TTC549 (cell line): ENCODE measurements around the gene RBMS1.
"Not testable (repeated sequence)": the region's sequence is repeated elsewhere in the genome, so short reads cannot be mapped to it uniquely, and the experiment has no call there.

ENCODE experiments used
- FAIRE-seq: peaks from 2 replicates; lab custom pipeline; 2012; peaks lifted over from hg19 to GRCh38; lab: Jason Lieb, UNC

RBMS1 gene

DNA sequence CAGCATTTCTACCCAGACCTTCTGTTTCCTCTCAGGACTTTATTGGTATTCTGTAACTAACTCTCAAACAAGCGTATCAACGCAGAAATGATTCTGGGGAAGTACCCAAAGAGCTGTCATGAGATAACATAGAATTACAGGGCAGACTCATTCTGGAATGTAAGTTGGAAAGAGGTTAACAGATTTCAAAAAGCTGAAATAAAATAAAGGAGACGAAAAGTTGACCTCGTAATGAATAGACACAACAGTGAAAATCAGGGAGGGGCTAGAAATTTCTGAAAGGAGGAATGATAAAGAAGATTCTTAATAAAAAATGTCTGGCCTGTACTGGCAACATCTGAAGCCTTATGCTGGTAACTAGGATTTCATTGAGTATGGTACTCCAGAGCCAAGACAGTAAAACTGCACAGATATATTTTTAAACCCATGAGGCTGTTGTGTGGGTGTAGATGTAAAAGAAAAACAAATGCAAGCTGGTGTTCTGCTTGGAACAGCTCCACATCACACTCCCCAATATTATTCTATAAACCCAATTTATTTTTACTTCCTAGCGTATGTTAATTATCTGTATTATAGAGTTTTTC lies 23.9 kb downstream of the RBMS1 start:
- no peak for FAIRE-seq

GRCh38 chr2:160469164-160469563 lies 24.4 kb downstream of the RBMS1 start:
- FAIRE-seq = no peak

DNA sequence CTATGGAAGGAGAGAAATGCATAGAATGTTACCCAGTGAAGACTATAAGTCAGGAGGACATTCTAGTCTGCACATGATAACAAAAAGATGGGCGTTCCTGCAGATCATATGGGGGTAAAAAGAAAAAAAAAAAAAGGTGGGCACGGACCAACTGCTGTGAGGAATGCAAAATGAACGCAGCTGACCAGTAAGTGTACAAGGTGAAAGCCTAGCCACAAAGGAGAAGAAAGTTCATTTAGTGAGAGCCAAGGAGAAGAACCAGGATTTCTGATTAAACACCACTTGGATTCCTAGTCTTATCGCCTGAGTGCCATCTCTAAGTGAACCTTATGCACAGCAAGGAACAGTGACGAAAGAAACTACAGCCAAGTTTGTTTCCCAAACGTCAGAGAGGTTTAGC lies 26.5 kb downstream of the RBMS1 start:
- no peak for FAIRE-seq

GRCh38 chr2:160465406-160465805 lies 28.2 kb downstream of the RBMS1 start:
- no peak for FAIRE-seq

GRCh38 chr2:160465002-160465401 lies 28.6 kb downstream of the RBMS1 start:
- FAIRE-seq = no peak

GRCh38 chr2:160464017-160464416 lies 29.6 kb downstream of the RBMS1 start:
- FAIRE-seq = no peak

GRCh38 chr2:160463245-160463644 lies 30.4 kb downstream of the RBMS1 start:
- no peak for FAIRE-seq

- no peak for FAIRE-seq
Measured at GRCh38 chr2:160460333-160460731, 33.3 kb downstream of the RBMS1 start.

DNA sequence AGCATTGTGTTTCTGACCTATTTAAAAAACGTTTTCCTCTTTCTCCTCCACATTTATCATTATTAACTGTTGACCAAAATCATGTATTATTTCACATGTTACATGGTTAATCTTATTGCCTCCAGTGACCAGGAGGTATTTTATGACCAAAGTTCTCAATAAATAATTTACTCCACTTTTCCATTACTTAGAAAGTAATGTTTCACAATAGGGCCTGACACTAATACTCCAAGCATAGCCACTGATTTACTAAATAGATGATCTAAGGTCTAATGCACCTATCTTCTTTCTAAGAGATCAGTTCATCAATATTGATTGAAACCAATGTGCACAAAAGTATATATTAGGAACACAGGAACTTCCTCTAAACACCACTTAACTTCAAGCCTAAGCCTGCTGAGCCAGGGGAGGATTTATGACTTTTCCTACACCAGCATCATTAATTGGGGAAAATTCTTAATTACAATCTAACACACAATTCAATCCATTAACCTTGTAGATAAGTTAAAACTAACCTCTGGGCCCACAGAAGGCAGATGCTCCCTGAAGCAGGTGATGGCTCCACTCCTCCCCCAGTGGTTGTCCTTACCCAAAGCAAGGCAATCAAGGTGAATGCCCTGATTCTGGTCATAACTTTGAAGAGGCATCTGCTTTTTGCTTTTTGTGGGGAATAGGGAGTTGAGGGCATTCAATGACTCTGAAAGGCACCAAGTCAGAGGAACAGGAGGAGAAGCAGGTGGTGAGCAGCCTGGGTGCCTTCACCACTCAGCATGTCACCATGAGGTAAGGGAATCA lies 33.9 kb downstream of the RBMS1 start:
- FAIRE-seq = no peak

- no peak for FAIRE-seq
Measured at GRCh38 chr2:160458718-160459453, 34.7 kb downstream of the RBMS1 start.

- FAIRE-seq = no peak
Measured at GRCh38 chr2:160457588-160457987, 36.0 kb downstream of the RBMS1 start.

GRCh38 chr2:160454070-160454797 lies 39.4 kb downstream of the RBMS1 start:
- no peak for FAIRE-seq

DNA sequence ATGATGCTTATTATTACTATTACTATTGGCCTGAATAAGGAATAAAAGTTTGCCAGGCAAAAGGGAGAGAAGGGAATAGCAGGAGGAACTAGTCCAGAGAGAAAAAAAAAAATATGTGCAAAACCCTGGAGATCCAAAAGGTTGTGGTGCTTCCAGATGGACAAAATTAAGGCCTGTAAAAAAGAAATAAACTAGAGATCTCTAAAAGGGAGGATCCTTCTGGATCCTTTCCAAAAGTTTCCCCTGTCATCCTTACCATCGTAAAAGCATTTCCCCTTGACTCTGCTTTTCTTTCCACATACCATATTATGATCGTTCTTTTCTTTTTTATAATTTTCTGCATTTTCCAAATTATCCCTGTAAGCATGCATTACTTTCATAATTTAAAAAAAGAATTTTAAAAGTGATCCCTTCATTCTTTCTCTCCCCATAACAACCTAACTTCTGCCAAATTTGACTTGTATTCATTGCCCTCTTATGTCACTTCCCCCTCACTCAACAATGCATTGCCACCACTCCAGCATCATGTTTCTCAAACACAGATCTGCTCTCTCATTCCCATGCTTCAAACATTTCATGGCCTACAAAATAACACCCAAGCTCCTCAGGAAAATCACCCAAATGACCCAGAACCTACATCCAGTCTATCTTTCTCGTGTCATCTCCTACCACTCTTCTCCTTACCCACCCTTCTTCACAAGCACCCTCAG lies 40.3 kb downstream of the RBMS1 start:
- no peak for FAIRE-seq

DNA sequence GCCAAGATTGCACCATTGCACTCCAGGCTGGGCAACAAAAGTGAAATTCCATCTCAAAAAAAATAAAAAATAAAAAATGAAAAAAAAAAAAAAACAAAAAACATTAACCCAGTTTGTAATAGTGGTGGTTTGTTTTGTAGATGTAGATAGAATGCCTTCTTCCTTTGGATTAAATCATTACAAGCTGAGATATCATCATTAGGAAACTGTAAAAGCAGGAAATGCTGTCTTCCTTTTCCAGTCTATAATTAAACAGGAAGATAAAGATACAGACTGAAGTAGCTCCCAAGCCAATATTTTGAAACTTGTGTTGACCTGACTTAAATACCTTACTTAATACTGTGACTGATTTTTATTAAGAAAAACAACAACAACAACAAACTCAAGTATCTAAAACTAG lies 43.1 kb downstream of the RBMS1 start:
- no peak for FAIRE-seq

DNA sequence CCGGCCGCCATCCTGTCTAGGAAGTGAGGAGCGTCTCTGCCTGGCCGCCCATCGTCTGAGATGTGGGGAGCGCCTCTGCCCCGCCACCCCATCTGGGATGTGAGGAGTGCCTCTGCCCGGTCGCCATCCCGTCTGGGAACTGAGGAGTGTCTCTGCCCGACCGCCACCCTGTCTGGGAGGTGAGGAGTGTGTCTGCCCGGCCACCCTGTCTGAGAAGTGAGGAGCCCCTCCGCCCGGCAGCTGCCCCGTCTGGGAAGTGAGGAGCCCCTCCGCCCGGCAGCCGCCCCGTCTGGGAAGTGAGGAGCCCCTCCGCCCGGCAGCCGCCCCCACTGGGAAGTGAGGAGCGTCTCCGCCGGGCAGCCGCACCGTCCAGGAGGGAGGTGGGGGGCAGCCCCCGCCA lies 44.8 kb downstream of the RBMS1 start:
- FAIRE-seq = not testable (repeated sequence)

DNA sequence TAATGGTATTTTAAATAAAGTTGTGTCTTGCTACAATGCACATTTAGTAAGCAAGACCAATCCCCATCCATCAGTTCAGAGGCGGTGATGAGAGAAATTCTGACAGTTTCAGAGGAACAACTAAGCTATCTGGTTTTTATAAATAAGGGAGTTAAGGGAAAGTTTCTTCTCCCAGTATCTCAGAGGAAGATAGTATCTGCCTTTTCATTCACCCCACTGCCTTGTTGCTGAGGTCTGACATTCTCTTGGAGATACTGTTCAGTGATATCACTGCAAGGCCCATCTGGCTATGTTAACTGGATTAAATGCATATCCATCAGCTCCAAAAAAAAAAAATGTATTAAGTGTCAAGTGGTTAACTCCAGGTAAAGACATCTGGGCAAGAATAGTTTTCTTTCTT lies 47.9 kb downstream of the RBMS1 start:
- no peak for FAIRE-seq

GRCh38 chr2:160442603-160443002 lies 51.0 kb downstream of the RBMS1 start:
- FAIRE-seq = no peak

- no peak for FAIRE-seq
Measured at GRCh38 chr2:160440888-160441287, 52.7 kb downstream of the RBMS1 start.

GRCh38 chr2:160439038-160439437 lies 54.6 kb downstream of the RBMS1 start:
- FAIRE-seq = not testable (repeated sequence)

DNA sequence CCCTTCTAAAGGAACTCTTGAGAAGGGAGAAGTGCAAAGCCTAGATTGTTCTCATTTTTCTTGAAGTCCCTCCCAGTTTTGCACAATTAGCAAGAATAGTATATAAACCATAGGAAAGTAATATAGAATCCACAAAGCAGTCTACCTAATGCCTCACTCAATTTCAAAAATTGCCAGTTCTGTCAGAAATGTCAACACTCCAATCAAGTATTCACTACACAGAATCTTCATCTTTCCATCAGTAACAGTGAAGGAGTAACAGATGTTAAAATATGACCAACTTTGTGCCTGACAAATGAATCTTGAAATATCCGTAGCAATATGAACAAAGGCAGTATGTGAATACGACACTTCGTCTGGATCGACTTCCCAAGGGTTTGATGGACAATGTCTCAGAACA lies 56.3 kb downstream of the RBMS1 start:
- no peak for FAIRE-seq

- FAIRE-seq = no peak
Measured at GRCh38 chr2:160434254-160434948, 59.2 kb downstream of the RBMS1 start.
